Stimulated activated naive CD4-positive, alpha-beta T cell treated with Interleukin-2 at 50 U/mL for 16 hours (primary cell): ENCODE results near the gene FBXO28.
"Not testable (repeated sequence)": the region's sequence is repeated elsewhere in the genome, so short reads cannot be mapped to it uniquely, and the experiment has no call there.

Source experiments
- DNase-seq: peaks from one replicate; lab custom pipeline; 2025; lab: John Stamatoyannopoulos, UW

Gene FBXO28

GRCh38 chr1:224188286-224188685 is 74.4 kb downstream of the FBXO28 start:
- no peak for DNase-seq

GRCh38 chr1:224189561-224189960 is 75.7 kb downstream of the FBXO28 start:
- no peak for DNase-seq

GRCh38 chr1:224192082-224192788 is 78.3 kb downstream of the FBXO28 start:
- no peak for DNase-seq

GRCh38 chr1:224193319-224193966 is 79.5 kb downstream of the FBXO28 start:
- DNase-seq = no peak

- DNase-seq = no peak
Observed at GRCh38 chr1:224196813-224197600, 83.1 kb downstream of the FBXO28 start.

GRCh38 chr1:224198572-224198971 is 84.7 kb downstream of the FBXO28 start:
- no peak for DNase-seq

- no peak for DNase-seq
Observed at GRCh38 chr1:224199679-224200078, 85.8 kb downstream of the FBXO28 start.

- DNase-seq = no peak
Observed at GRCh38 chr1:224201383-224201782, 87.5 kb downstream of the FBXO28 start.

- DNase-seq = no peak
Observed at GRCh38 chr1:224201853-224202252, 87.9 kb downstream of the FBXO28 start.

- no peak for DNase-seq
Observed at GRCh38 chr1:224203243-224204016, 89.5 kb downstream of the FBXO28 start.

GRCh38 chr1:224205438-224205840 is 91.5 kb downstream of the FBXO28 start:
- peak; percentile 23 for DNase-seq

GRCh38 chr1:224205931-224206538 is 92.1 kb downstream of the FBXO28 start:
- not testable (repeated sequence) for DNase-seq

GRCh38 chr1:224211206-224211962 is 97.5 kb downstream of the FBXO28 start:
- no peak for DNase-seq
